Medulla oblongata (tissue), 1 donor: Measurements from ENCODE around the gene IL1RAP.

Source experiments
- DNase-seq: peaks from one replicate; pipeline ENCODE4 v3.0.0-alpha.2; 2015; ENCODE audit errors: extremely low spot score

The IL1RAP gene

DNA sequence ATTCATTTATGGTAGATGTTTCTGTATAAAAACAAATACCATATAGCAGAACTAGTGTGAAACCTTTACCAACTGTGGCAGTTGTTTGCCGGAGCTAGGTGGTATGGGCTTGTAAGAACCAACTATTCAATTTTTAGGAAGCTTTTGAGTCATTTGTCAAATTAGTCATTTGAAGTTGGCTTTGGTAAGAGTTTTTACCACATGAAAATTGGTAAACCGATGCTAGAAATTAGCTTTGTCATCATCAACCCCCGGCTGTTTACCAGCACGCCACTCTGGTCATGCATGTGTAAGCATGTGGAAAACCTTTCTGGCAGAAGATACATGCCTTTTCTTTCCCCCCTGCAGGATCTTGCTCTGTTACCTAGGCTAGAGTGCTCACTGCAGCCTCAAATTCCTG is 63.3 kb downstream of the IL1RAP start:
- no peak for DNase-seq

DNA sequence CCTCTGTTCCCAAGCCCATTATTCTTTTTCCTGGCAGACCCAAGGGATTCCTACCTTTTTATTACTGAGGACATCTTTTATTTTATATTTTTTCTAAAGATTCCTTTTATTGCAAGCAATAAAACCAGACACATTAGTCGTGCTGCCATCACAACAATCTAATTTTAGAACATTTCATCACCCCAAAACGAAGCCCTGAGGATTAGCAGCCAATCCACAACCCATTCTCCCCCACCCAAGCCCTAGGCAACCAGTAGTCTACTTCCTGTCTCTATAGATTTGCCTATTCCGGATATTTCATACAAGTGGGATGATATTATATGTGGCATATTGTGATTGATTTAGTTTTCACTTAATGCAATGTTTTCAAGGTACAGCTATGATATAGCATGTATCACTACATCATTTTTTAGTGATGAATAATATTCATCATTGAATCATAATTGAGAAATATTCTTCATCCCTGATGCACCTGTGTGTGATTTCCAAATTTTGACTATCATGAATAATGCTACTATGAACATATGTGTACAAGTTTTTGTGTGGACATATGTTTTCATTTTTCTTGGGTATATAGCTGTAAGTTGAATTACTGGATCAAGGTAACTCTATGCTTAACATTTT is 65.7 kb downstream of the IL1RAP start:
- DNase-seq, result no peak

DNA sequence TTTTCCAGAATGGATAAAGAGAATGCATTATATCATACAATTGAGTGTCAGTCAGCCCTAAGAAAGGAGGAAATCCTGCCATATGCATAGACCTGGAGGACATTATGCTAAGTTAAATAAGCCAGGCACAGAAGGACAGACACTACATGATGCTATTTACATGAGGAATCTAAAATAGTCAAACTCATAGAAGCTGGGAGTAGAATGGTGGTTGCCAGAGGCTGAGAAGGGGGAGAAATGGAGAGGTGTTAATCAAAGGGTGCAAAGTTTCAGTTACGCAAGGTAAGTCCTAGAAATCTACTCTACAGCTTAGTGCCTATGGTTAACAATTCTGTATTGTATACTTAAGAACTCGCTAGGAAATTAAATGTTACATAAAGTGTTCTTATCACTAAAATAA is 66.5 kb downstream of the IL1RAP start:
- no peak for DNase-seq

DNA sequence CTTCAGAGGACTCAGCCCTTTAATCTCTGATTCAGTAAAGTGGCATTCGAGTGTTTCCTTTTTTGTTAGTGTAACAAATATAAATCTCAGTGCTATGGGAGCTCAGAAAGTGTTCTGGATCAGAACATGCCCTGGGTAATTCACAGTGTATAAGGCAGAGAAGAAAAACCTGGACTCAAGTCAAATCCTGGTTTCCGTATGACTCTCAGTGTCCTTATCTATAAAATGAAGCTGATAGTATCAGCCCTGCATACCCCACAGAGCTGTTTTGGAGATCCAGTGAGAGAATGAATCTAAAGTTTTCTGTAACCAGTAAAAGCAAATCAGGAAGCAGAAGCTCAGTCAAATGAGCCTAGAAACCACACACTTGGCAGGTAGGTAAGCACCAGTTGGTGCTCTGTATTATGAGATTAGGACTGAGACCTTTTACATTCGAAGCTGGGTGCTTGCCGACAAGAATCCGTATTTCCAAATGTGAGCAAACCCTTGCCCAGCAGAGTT is 67.2 kb downstream of the IL1RAP start:
- no peak for DNase-seq

DNA sequence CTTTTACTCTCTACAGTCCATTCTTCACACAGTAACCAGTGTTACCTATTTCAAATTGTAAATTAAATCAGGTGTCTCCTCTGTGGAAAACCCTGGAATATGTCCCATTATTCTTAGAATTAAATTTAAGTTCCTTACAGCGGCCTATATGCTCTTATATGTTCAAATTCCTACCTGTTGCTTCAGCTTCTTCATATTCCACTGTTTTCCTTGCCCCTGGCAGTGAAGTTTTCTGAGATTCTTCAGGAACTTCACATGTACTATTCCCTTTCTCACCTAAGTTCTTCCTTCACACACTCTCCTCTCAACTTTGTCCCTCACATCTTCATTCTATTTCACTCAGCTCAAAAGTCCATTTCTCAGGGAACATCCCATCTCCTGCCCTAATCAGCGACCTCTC is 68.8 kb downstream of the IL1RAP start:
- DNase-seq, result no peak

DNA sequence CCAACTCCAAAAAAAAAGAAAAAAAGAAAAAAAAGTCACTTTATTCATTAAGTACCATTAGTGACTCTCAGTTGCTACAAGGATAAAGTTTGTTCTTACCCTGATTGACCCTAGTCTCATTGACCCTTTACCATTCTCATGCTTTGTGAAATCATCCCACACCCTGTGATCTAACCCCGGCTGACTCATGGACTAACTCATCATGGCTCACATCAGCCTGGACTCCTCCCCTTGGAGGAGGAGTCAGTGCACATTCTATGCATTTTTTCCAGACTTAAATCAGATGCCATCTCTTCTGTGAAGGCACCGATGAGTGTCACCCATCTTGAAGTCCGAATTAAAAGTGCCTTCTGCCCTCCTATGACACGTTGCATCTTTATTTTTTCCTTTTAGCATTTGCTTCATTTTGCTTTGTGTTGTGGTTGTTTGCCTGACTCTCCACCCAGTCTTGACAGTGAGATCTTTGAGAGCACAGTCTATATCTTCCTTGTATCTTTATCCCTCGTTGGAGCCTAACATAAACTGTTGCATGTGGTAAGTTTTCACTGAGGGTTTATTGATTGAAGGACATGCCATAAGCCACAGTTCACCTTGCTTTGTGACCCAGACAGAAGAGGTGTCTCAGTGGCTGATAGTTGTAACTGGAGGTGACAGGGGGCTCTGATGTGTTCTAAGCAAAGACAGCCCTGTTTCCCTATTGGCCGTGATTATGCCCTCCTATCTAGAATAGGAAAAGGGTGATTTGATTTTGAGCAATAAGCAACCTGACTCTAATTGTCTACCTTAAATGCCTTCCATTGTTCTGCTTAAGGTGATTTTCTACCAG is 72.1 kb downstream of the IL1RAP start:
- DNase-seq, result no peak

DNA sequence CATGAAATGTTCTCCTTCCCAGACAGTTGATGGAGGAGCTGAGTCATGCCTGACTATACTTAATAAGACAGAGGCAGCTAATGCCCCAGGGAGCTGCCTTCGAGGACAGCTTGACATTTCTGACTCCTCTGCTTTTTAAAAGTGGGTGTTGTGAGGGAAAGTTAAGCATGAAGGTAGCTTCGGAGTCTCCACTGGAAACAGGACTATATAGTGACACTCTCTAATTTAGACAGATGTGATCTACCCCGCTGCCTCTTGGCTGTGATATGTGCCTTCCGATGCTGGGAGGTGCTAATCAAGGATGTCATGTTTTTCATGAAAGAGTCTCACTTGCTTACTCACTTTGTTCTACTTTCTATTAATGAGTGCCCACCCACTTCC is 72.7 kb downstream of the IL1RAP start:
- DNase-seq, result no peak

DNA sequence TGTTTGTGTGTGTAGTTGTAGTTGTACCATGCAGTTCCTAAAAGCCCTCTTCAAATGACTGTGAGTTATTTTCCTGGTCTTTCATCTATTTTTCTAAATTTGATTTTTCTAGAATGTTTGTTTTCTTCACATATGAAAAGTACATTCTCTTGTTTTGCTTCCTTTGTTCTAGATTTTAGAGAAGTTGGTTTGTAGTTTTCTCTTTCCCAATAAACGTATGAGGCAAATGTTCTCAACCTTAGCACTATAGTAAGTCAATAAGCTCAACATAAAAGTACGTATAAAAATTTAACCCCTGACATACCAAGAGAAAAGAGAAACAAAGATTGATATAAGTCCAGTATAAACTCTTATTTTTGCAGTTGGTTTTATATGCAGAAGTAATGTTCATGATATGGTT is 74.7 kb downstream of the IL1RAP start:
- DNase-seq, result no peak

DNA sequence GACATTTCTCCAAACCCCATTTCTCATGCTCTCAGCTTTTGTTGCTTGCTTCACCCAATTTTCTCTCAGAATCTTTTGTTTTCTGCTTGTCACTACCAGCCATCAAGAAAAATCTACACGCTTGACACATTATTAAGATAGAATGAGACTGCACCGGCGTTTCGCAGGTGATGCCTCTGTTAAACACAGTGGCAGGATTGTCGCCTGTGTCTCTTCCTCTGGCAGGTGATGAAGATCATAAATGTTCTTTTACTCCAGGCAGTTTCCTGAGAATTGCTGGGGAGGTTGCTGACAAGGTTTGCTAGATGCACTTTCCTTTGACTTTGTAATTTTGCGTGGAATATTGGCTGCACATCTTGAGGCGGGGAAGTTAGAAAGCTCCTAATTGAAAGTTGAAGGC is 75.4 kb downstream of the IL1RAP start:
- DNase-seq, result no peak

DNA sequence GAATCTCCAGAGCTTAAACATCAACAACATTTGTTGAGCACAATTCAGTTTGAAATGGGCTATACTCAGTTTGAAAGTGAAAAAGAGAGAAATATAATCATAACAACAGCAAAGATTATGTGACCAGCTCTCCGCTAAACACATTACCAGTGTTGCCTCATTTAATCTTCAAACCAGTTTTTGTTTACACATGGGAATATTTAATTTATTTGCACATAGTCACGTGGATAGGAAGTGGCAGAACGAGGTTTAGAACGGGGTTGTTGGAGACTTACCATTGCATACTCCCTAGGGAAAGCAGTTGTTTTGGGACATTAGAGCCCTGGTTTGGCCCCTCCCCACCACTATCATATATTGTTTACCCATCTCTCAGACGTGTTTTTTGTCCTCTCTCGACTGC is 77.2 kb downstream of the IL1RAP start:
- DNase-seq, result no peak

DNA sequence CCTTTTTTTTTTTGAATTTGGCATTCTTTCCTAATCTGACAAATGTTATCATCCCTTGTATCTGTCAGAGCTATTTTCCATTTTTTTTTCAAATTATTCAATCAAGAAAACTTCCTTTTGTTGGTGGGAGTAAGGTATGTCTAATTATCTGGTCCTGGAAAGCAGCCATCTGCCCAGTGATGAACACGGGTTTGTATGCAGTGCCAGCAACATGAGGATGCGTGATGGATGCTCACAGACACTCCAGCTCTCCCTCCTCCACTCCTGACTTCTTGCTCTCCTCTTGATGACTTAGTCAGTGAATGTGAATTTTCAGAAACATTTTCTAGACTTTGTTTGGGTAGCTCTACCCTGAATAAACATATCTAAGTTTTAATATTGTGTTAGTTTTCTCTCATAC is 79.2 kb downstream of the IL1RAP start:
- no peak for DNase-seq

DNA sequence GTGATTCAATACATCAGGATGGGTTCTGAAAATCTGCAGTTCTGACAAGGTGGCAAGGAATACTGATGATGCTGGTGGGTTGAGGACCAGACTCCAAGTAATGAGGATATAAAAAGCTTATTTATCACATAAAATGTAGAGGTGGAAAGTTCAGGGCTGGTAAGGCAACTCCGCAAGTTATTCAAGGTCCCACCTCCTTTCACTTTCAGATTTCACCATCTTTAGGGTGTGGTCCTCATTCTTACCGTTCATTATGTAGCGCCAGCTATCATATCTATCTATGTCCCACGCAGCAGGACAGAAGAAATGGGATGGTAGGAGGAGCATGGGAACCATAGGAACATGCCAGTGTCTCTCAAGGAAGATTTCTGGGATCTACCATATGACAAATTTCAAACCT is 80.3 kb downstream of the IL1RAP start:
- no peak for DNase-seq

DNA sequence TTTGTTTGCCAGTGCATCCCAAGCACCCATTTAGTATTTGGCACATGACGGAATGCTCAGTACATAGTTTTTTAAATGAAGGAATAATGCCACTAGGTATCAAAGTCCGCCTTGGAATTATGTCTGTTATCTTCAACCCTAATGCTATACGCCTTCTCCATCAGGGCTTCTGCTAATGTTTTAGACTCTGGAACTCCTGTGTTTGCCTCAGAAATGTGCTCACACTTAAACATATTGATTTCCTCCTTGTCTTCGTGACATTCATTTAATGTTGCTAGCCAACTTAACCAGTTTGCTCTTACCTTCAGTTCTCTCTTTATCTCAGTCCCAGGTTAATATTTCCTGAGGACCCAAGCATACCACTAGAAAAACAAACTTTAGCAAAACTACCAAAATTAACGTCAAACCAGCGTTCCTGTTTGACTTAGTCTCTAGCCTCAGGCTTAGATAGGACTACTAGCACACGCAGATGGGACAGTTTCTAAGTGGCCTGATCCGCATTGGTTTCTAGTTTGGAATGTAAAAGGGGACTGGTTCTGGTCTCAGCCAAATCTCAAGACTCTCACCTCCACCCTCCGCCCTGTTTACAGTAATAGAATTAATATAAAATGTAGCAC is 81.4 kb downstream of the IL1RAP start:
- no peak for DNase-seq

DNA sequence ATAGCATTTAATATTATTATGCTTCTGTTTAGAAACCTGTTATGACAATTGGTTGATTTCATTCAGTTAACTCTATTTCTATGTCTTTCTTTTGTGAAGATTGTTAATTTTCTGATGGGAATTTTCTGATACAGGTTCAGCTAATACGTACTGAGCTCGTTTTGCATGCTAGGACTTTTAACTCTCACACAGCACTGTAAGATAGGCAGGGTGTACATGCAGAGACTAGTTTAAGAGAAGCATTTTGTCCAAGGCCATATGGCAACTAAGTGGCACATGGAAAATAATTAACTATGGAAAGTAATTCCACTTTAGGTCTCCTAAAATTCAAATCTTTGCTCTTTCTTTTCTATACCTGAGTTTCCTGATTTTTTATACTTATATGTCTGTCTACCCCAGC is 81.9 kb downstream of the IL1RAP start:
- no peak for DNase-seq

DNA sequence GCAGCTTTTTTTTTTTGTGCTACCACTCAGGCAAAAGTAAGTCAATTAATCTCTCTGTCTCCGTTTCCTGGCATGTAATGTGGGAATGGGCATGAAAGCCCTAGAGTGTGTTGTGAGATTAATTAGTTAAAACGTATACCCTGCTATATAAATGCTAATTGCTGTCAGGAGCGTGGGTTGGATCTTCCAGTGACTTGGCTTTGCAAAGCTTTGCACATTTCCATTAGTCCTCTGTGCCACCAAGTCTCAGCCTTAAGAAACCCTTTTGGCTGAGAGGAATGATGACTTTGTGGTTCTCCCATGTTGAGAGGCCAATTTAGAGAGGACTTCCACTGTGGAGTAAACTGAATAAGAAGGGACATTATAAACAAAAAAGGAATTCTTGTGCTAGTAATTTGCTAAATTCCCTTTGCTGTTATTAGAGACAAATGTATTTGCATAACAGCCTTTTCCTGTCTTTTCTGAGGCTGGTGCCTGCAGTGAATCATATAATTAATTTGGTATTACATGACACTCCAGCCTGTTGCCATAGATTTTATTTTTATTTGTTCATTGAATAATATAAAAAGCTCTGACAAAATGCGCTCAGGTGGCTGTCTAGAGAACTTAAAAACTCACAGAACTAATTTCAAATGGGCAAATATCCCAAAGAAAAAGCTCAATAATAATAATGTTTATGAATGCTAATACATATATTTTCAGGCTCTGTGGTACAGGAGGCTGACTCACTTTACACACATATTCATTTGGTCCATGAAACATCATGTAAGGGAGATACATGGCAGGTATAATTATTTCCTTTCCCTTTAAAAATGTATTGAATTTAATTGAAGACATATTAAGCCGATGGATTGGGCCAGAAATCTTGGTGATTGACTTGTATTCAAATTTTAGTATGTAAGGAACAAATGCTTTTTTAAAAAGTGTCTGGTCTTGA is 82.7 kb downstream of the IL1RAP start:
- no peak for DNase-seq

DNA sequence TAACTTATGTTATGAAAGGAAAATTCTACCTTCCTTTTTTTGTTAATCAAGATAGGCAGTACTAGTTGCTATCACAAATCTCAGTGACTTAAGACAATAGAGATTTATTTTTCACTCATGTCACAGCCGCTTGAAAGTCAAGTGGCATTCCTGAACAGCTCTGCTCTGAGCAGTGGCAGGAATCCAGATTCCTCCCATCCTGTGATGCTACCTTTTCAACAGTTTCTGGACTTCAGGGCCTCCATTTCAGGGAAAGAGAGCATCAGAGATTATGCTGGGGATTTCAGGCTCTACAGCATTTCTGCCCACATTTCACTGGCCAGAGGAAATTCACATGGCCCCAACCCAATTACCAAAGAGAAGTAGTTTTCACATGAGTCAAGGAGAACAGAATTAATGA is 83.4 kb downstream of the IL1RAP start:
- no peak for DNase-seq

DNA sequence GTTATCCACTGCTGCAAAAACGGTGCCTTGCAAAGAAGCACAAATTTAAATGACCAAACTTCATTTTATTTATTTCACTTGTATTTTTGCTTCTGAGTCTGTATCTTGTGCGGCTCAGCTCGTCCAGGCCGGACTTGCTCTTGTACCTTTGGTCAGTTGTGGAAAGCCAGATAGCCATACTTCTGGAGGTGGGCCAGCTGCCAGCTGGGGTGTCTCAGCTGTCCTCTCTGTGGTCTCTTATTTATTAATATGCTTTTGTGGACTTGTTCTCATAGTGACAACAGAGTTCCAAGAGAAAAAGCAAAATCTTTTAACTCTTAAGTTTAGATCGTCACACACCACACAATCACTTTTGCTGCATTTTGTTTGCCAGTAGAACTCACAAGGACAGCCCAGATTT is 87.7 kb downstream of the IL1RAP start:
- no peak for DNase-seq

DNA sequence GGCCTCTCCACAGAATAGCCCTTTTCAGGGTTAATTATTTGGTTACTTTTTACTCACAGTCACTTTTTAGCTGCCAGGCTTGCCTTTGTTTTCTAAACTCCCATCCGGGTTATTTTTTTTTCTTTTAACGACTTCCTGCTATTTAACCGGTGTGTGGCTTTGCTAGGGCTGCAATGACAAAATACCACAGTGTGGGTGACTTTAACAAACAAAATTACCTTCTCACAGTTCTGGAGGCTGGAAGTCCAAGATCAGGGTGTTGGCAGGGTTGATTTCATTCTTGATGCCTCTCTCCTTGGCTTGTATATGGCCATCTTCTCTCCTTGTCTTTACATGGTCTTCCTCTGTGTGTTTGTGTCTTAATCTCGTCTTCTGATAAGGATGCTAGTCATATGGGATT is 91.5 kb downstream of the IL1RAP start:
- no peak for DNase-seq

DNA sequence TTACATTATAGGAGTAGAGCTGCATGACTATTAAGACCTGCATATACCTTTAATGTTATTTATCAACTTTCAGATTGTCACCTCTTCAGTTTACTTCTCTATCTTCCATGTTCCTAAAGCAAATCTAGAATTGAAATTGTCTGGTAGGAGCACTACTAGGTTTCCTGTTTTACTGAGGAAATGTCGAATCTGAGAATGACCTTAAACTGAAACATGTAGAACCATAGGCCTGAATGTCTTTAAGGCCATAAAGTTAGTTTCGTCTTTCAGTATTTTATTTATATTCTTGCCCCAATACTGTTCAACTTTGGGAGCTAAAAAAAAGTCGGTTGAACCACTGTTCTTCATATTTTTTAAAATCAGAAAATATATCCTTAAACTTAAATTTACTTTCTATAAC is 92.7 kb downstream of the IL1RAP start:
- no peak for DNase-seq

DNA sequence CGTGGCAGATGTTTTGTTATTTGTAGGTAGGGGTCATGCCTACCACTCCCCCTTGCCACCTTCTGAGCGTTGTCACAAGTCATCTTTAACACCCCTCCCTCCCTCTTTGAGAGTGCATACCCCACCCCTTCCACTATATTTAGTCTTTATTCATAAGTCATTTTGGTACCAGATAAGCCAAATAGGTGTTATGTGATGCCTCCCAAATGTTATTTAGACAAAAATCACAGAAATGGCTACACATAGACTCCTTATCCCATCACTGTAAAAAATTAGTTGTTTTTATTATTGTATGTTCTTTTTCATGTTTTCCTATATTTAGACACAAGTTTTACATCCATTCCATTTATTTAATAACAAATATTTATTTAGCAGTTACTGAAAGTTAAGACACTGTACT is 93.1 kb downstream of the IL1RAP start:
- no peak for DNase-seq

DNA sequence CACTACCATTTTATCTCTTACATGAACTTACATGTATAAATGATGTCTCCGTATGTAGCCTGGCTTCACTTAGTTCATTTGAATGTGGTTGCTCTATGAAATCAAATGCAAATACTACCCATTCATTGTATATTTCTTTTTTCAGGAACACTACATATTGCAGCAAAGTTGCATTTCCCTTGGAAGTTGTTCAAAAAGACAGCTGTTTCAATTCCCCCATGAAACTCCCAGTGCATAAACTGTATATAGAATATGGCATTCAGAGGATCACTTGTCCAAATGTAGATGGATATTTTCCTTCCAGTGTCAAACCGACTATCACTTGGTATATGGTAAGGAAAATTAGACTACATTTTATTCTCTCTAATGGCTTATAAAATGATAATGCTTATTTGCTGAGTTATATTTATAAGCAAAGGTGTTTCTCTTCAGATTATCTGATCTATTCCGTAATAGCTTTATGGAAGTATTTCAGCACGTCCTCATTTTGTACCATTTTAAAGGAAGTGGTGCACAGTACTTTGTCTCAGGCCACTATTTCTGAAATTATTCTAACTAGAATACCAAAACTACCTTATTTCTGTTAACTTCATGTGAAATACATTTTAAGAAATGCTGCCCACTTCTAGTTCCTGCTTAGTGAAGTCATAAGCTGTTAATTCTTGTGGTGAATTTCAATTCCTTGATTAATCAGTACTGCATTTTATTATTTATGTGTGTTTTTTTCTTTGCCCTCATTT is 95.1 kb downstream of the IL1RAP start:
- no peak for DNase-seq
